Measurements from ENCODE around the gene NODAL. TPM values are rescaled to one million over a fixed set of nuclear protein-coding genes. Genes with fewer than 3 reads are reported as not detected.

Gene NODAL
- total RNA-seq, 1 donor from 2014 or later, result 0.92 TPM

Other genes with a start within 250 kb of the NODAL start
- 83.2 TPM for gene PPA1, start 208.3 kb downstream of the NODAL start, total RNA-seq
- gene NPFFR1, start 157.7 kb downstream of the NODAL start, total RNA-seq, result not detected
- 66.1 TPM for gene LRRC20, start 59.1 kb downstream of the NODAL start, total RNA-seq
- 59.7 TPM for gene EIF4EBP2, start 37.5 kb downstream of the NODAL start, total RNA-seq
- 19.8 TPM for gene PALD1, start 37.1 kb upstream of the NODAL start, total RNA-seq
- gene PRF1, start 161.1 kb upstream of the NODAL start, total RNA-seq, result 0.62 TPM
- 12.6 TPM for gene ADAMTS14, start 230.8 kb upstream of the NODAL start, total RNA-seq